Thymus (tissue), 11 donors: ENCODE data around the gene MYOD1. TPM values are rescaled to one million over a fixed set of nuclear protein-coding genes. Genes with fewer than 3 reads are reported as not detected.

Experiments
- DNase-seq, 9 donors: peaks; one replicate each; pipeline ENCODE4 v3.0.0-alpha.2; 2013; ENCODE audit warnings: low spot score in 9 of 9, low read depth in 6 of 9, missing footprints in 1 of 9
- H3K27ac ChIP-seq, 2 donors: one replicate each; pipeline ENCODE4 v1.5.1; 2013; ENCODE audit warnings: control low read depth in 1 of 2, low read depth in 1 of 2, low read length in 1 of 2, mild to moderate bottlenecking in 1 of 2, moderate library complexity in 1 of 2
- H3K27me3 ChIP-seq, 2 donors: one replicate each; pipeline ENCODE4 v1.5.1; 2013; ENCODE audit warnings: low read length in 1 of 2; ENCODE audit not compliant: control insufficient read depth in 2 of 2, insufficient read depth in 1 of 2
- H3K36me3 ChIP-seq, 2 donors: one replicate each; pipeline ENCODE4 v1.5.1; 2013; ENCODE audit warnings: low read length in 1 of 2, mild to moderate bottlenecking in 1 of 2, moderate library complexity in 1 of 2; ENCODE audit not compliant: control insufficient read depth in 2 of 2, insufficient read depth in 2 of 2
- H3K4me1 ChIP-seq, 2 donors: one replicate each; pipeline ENCODE4 v1.5.1; 2013; ENCODE audit warnings: low read length in 2 of 2; ENCODE audit not compliant: control insufficient read depth in 2 of 2, insufficient read depth in 2 of 2
- H3K4me3 ChIP-seq, 2 donors: one replicate each; pipeline ENCODE4 v1.5.1; 2013; ENCODE audit warnings: low read length in 2 of 2, control low read depth in 1 of 2, mild to moderate bottlenecking in 1 of 2
- H3K9me3 ChIP-seq, 2 donors: one replicate each; pipeline ENCODE4 v1.5.1; 2013; ENCODE audit warnings: low read length in 1 of 2, mild to moderate bottlenecking in 1 of 2; ENCODE audit not compliant: control insufficient read depth in 2 of 2, insufficient read depth in 1 of 2
- WGBS: extraction: QIAGEN DNeasy Blood & Tissue Kit; methylation state at CpG from one replicate; pipeline ENCODE4 v1.1.7; 2013; 5-methylcytosine and 5-hydroxymethylcytosine counted together
- polyA plus RNA-seq: library from polyadenylated mRNA; stranded (reverse); fragments of 200-250 nt; gene quantifications from one replicate; pipeline ENCODE4 v1.2.3, GENCODE V29; 2013
- total RNA-seq: library from RNA; stranded (reverse); fragments of 120-200 nt; gene quantifications from one replicate; pipeline ENCODE4 v1.2.4, GENCODE V29; 2013
- donor health status: healthy.

The MYOD1 gene
- total and polyA plus RNA-seq, 2 donors: 0.38 to 0.43 TPM

DNA sequence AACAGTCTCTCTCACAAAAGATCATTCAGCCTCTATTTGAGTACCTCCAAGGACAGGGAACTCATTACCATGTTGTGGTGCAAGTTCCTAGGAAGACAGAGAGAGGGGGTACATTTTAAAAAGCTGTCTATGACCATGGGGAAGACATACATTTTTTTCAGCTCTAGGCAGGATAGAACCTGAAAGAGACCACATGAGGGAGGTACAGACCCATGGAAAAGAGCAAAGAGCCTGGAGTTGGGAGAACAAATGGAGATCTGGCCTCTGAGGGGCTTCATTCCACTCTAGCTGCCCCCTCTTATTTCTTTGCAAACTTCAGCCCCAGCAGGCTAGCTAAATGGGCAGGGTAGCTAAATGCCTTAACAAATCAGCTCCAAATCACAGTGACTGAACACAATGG, 51.5 kb downstream of the MYOD1 start:
- Histone ChIP-seq H3K36me3 (no peaks in the 10 kb centered on the region), H3K27me3 (no peaks in the 10 kb centered on the region), H3K4me1 (no peaks in the 10 kb centered on the region), H3K27ac (no peak overlapping the region), H3K4me3 (no peak overlapping the region), H3K9me3 (no peaks in the 10 kb centered on the region)
- DNase-seq: no peak

DNA sequence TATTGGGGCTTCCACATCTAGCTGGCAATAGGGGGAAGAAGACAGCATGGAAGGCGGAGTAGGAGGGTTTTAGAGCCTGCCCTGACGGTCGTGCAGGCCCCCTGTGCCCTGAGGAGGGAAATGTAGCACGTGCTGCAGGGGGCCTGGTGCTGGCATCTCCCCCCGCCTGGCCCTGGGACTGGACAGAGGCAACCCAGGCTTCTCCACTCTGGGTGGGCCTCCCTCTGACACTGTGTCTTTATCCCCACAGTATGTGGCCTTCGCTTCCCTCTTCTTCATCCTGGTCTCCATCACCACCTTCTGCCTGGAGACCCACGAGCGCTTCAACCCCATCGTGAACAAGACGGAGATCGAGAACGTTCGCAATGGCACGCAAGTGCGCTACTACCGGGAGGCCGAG, 52.0 kb downstream of the MYOD1 start:
- WGBS: 95% methylated on average over 17 of the region's 17 CpGs
- DNase-seq: no peak
- no peak overlapping the region for H3K27ac ChIP-seq
- no peaks in the 10 kb centered on the region for H3K27me3 ChIP-seq
- H3K9me3 ChIP-seq: no peaks in the 10 kb centered on the region
- H3K36me3 ChIP-seq: no peaks in the 10 kb centered on the region
- no peaks in the 10 kb centered on the region for H3K4me1 ChIP-seq
- no peak overlapping the region for H3K4me3 ChIP-seq

Other genes starting within 250 kb of the MYOD1 start
- 0.42 TPM for gene ABCC8, start 242.7 kb upstream of the MYOD1 start, total RNA-seq
- 0.62 TPM for gene ABCC8, start 242.7 kb upstream of the MYOD1 start, polyA plus RNA-seq
- 0.24 TPM for gene USH1C, start 175.2 kb upstream of the MYOD1 start, total RNA-seq
- gene USH1C, start 175.2 kb upstream of the MYOD1 start, polyA plus RNA-seq: 0.57 TPM
- gene OTOG, start 172.3 kb upstream of the MYOD1 start, total RNA-seq: 0.09 TPM
- 0.05 TPM for gene OTOG, start 172.3 kb upstream of the MYOD1 start, polyA plus RNA-seq
- gene KCNC1, start 15.2 kb downstream of the MYOD1 start, total RNA-seq: under 0.01 TPM
- 0.30 TPM for gene KCNC1, start 15.2 kb downstream of the MYOD1 start, polyA plus RNA-seq